Measurements from ENCODE around the gene NME9.

Gene NME9

GRCh38 chr3:138361561-138361971 is 31.9 kb upstream of the NME9 start:
- no peak for DNase-seq

GRCh38 chr3:138360869-138361525 is 31.3 kb upstream of the NME9 start:
- no peak for DNase-seq

GRCh38 chr3:138359919-138360868 is 30.5 kb upstream of the NME9 start:
- DNase-seq, result no peak

- no peak for DNase-seq
Observed at GRCh38 chr3:138359148-138359918, 29.7 kb upstream of the NME9 start.

GRCh38 chr3:138356730-138357405 is 27.2 kb upstream of the NME9 start:
- no peak for DNase-seq

GRCh38 chr3:138355071-138355470 is 25.4 kb upstream of the NME9 start:
- DNase-seq, result no peak

GRCh38 chr3:138354376-138354775 is 24.7 kb upstream of the NME9 start:
- no peak for DNase-seq

GRCh38 chr3:138351916-138352550 is 22.4 kb upstream of the NME9 start:
- DNase-seq, result no peak

- no peak for DNase-seq
Observed at GRCh38 chr3:138351151-138351550, 21.5 kb upstream of the NME9 start.

GRCh38 chr3:138349926-138350665 is 20.4 kb upstream of the NME9 start:
- DNase-seq, result no peak

- no peak for DNase-seq
Observed at GRCh38 chr3:138348754-138349739, 19.4 kb upstream of the NME9 start.

- DNase-seq, result no peak
Observed at GRCh38 chr3:138347960-138348753, 18.5 kb upstream of the NME9 start, which contains the start of gene MRAS. TSS of gene MRAS (plus strand) at chr3:138348579. CDS start at chr3:138372884, 24,305 bp downstream.

- no peak for DNase-seq
Observed at GRCh38 chr3:138344754-138345153, 15.1 kb upstream of the NME9 start.

GRCh38 chr3:138340511-138340910 is 10.9 kb upstream of the NME9 start:
- DNase-seq, result no peak

- no peak for DNase-seq
Observed at GRCh38 chr3:138338811-138339210, 9.2 kb upstream of the NME9 start.

GRCh38 chr3:138338244-138338643 is 8.6 kb upstream of the NME9 start:
- no peak for DNase-seq

- DNase-seq, result no peak
Observed at GRCh38 chr3:138336454-138336999, 6.9 kb upstream of the NME9 start.

GRCh38 chr3:138334608-138335007 is 5.0 kb upstream of the NME9 start:
- no peak for DNase-seq

Measured in SIG-M5 (cell line).